ENCODE results near the gene CNTNAP5. TPM values are rescaled to one million over a fixed set of nuclear protein-coding genes. Genes with fewer than 3 reads are reported as not detected.
"Not testable (repeated sequence)": the region's sequence is repeated elsewhere in the genome, so short reads cannot be mapped to it uniquely, and the experiment has no call there.

The CNTNAP5 gene
- total RNA-seq, 1 donor from 2014 or later, result not detected

GRCh38 chr2:124325667-124326440 lies 300.8 kb downstream of the CNTNAP5 start:
- DNase-seq, result no peak

- no peak for DNase-seq
These were observed 302.2 kb downstream of the CNTNAP5 start for GRCh38 chr2:124327303-124327702.

- no peak for DNase-seq
These were observed 303.3 kb downstream of the CNTNAP5 start for GRCh38 chr2:124328397-124328796.

GRCh38 chr2:124333784-124334183 lies 308.7 kb downstream of the CNTNAP5 start:
- no peak for DNase-seq

DNA sequence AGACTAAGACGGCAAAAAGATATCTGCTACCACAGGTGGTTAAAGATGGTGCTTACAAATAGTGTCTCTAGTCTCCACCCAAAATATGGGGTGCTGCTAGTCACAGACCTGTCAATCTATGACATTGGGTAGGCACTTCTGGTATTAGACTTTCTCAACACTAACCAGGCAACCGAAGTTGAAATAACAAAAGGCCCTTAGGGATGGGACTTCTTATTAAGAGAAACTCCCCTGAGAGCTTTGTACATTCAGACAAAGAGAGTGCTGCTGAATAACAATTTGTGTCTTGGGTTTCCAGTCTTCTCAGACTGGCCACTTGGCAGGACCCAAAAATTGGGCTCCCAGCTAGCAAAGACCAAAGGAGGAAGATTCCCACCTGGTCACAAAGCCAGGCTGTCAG lies 310.0 kb downstream of the CNTNAP5 start:
- DNase-seq, result no peak

DNA sequence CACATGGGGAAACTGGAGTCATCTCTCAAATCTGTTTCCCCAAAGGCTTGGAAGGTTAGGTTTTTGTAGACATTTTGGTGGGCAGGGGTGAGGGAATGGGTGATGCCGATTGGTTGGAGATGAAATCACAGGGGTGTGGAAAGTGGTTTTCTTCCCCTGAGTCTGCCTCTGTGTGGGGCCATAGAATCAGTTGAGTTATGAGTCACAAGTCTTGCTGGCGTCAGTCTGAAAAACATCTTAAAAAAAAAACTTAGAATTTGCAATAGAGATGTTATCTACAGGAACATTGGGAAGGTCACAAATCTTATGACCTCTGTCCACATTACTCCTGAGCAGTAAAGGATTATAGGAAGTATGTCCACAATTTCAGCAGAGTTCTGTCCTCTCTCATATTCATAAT lies 314.6 kb downstream of the CNTNAP5 start:
- no peak for DNase-seq

DNA sequence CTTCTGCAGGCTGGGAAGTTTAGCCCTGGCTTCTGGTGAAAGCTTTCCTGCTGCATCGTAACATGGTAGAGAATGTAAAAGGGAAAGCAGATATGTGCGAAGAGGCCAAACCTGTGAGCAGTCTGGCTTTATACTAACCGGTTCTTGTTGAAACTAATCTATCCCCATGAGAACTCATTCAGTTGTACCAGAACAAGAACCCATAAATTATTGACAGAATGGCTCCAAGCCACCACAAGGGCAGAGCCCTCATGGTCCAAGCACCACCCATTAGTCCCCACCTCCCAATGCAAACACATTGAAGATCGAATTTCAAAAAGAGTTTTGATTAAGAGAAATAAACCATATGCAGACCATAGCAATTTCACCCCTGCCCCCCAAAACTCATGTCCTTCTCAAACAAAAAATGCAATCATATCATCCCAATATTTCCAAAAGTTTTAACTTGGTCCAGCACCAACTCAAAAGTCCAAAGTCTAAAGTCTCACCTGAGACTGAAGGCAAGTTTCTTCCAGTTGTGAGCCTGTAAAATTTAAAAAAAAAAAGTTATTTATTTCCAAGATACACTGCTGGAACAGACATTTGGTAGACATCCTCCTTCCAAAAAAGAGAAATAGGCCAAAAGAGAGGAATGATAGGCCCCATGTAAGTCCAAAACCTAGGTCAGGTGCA lies 318.9 kb downstream of the CNTNAP5 start:
- DNase-seq, result no peak

GRCh38 chr2:124347209-124347608 lies 322.1 kb downstream of the CNTNAP5 start:
- DNase-seq, result no peak

GRCh38 chr2:124353656-124354055 lies 328.6 kb downstream of the CNTNAP5 start:
- no peak for DNase-seq

GRCh38 chr2:124354466-124354865 lies 329.4 kb downstream of the CNTNAP5 start:
- no peak for DNase-seq

- DNase-seq, result not testable (repeated sequence)
These were observed 336.9 kb downstream of the CNTNAP5 start for GRCh38 chr2:124361966-124362365.

- DNase-seq, result no peak
These were observed 344.1 kb downstream of the CNTNAP5 start for GRCh38 chr2:124369181-124369580.

DNA sequence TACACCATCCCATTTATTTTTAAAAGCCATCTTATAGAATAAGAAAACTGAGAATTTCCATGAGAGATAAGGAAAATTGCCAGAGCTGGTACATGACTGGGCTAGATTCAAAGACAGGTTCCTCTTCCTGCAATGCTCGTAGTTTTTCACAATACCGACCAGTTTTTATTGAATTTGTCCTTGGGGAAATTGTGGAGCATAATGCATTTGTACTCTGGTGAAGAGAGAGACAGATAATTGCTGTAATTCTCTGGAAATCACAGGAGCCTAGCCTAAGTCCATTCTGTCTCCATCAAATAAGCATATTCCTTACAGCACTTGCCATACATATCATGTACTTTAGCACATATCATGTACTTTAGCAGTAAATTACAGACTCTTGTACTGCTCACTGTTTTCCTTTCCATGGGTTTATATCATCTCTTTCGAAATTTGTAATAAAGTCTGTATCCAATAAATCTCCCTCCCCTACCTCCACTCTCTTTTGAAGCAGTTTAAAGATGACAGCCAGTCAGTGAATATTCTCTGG lies 355.2 kb downstream of the CNTNAP5 start:
- no peak for DNase-seq

- DNase-seq, result no peak
These were observed 357.1 kb downstream of the CNTNAP5 start for GRCh38 chr2:124382067-124382618.

- no peak for DNase-seq
These were observed 370.9 kb downstream of the CNTNAP5 start for GRCh38 chr2:124395961-124396360.

DNA sequence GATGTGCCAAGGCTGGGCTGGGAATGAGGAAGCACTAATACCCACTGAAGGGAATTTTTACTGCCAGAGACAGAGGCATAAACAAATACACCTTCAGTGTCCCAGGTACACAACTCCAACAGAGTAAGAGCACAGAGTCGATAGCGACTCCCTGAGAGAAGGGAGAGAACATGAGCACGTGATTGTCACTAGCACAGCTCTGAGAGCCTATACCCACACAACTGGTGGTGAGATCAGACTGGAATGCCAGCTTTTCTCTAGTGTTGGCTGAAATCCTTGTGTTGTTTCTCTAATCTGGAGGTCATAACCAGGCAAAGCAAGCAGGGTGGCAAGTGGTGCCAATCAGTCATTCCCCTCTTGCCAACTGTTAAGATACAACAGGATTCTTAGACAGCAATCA lies 377.2 kb downstream of the CNTNAP5 start:
- no peak for DNase-seq

- DNase-seq, result not testable (repeated sequence)
These were observed 382.9 kb downstream of the CNTNAP5 start for GRCh38 chr2:124407836-124408534.

DNA sequence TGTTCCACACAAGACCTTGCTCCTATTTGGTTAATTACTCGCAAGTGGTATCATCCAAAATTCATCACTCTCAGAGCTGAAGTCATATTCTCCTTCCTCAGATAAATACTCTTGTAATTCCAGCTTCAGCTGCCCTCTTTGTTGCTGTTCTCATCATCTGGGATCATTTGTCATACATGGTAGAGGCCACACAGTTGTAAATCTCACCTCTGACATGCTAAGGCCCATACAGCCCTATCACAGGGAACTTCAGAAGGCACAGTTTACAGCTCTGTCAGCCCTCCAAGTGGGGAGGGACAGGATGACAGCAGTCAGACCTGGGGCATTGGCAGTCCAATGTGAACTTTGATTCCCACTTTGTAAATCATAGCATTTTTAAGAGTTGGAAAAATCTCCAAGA lies 399.0 kb downstream of the CNTNAP5 start:
- DNase-seq, result no peak

GRCh38 chr2:124426122-124426521 lies 401.0 kb downstream of the CNTNAP5 start:
- DNase-seq, result no peak

- DNase-seq, result no peak
These were observed 401.5 kb downstream of the CNTNAP5 start for GRCh38 chr2:124426625-124427024.

GRCh38 chr2:124437811-124438210 lies 412.7 kb downstream of the CNTNAP5 start:
- DNase-seq, result no peak

DNA sequence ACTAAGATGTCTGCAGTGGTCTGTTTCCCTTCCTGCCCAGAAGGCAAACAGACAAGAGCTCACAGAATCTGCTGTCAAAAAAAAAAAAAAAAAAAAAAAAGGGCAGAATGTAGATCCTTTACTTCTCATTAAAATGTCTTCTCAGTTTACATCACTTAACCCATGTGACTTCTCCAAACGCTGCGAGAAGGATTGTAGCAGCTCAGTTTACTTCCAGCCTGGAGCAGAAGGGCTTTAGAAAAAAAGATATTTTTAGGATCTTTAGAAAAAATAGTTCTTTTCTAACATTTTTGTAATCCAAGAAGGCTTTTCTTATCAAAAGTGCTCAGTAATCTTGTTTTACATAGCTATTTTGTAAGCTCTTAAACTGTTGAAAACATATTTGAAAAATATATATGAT lies 425.4 kb downstream of the CNTNAP5 start:
- DNase-seq, result no peak

DNA sequence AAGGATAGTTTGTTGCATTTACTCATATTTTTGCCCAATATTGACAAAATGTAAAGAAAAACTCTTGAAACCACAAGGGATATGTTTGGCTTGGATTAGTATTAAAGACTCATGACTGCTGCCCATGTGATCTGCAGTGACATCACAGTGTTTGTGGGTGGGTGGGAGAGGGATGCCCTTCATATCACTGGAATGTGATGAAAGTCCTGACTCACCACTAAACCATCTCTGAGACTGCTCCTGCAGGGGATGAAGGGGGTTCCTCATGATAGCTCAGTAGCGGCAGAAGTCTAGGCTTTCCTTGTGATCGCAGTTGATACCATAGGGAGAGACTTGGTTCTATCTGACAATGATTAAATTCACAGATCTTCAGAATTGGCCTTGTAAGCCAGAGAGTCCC lies 451.2 kb downstream of the CNTNAP5 start:
- no peak for DNase-seq
